ENCODE data around the gene MS4A12.
"Not testable (repeated sequence)": the region's sequence is repeated elsewhere in the genome, so short reads cannot be mapped to it uniquely, and the experiment has no call there.

The MS4A12 gene

DNA sequence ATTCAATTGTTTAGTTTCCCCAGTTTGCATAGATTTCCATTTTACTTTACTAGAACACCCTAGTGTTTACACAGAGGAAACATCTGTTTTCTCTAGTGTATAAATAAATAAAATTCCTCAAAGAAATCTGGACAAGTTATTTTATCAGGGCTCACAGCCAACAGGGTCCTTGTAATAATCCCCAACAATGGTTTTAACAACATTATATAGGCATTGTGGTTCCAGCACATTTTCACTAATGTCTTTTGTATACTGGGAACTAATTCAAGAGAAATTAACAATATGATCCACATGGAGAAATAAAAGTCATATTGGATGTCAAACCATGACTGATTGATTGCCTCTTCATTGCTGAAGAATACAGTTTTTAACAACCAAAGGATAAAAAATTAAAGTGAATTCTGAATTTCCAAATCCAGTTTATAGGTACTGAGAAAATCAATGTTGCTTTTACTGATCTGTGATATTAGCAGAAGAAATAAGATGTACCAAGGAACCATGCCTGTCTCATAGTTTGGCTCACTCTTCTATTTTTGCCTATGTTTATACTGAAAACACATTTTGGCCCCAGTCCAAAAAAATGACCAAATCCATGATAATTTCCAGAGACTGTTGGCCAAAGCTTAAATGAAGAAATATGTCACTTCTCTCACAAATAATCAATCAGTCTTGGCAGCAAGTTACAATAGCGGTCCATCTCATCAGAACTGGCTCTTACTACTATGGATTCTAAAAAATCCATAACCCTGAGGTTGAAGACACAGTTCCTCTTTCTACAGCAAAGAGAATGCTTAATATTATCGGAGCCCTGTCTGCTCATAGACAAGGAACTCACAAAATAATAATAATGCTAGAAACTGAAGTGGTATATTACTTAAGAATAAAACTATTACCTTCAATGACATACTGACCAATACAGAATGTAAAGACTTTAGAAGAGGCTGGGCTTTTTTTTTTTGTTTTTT lies 21.2 kb downstream of the MS4A12 start:
- no peak for DNase-seq

- DNase-seq = no peak
Observed at GRCh38 chr11:60515144-60515855, 22.7 kb downstream of the MS4A12 start, which contains the start of gene MS4A13. TSS of gene MS4A13 (plus strand) at chr11:60515392. CDS start at chr11:60518084, 2,692 bp downstream.

DNA sequence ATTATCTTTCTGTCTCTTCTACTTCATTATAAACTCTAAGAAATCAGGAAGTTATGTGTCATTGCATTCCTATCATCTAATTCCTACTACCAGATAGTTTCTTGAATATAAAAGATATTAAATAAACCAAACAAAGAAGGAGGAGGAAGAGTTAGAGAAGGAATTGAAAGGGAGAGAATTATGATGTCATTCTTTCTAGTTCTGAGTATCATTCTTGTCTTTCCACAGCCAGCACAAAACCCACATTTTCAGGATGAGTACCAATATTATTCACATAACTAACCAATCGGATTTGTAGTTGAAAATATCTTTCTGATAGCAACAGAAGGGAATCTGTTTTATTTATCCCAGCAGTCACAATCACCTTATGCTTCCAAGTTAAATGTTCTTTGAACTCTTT lies 35.9 kb downstream of the MS4A12 start:
- no peak for DNase-seq

DNA sequence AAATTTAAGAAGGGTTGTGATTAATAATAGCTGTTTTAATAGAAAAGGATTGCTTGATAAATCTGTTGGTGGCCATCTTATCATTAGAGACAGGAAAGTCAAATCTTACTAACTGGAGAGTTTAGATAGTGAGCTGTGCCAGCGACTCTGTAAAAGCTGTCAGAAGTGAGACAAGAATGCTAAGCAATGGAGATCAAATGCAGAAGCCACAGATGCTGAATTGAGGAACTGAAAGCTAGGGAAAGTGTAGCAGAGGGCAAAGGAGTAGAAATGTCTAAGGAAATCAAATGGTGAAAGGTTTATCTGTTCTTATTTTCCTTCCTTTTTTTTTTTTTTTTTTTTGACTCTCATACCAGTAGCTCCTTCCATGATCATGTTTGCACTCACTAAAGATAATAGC lies 36.4 kb downstream of the MS4A12 start:
- DNase-seq = no peak

DNA sequence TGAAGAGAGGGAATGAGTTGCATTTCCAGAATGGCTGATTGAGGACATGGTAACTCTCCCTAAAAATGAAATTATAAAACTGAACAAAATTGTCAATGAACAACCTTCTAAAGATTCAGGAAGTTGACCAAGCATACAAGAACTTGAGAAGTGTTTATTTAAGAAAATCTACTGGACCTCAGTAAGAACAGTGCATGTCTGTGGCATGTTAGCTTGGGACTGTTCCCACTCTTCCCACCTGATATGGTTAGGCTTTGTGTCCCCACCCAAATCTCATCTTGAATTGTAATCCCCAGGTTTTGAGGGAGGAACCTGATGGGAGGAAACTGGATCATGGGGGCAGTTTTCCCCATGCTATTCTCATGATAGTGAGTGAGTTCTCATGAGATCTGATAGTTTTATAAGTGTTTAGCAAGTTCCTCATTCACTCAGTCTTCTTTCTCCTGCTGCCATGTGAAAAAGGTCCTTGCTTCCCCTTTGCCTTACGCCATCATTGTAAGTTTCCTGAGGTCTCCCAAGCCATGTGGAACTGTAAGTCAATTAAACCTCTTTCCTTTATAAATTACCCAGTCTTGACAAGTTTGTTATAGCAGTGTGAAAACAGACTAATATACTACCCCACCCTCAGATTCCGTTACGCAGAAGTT lies 38.0 kb downstream of the MS4A12 start:
- no peak for DNase-seq

DNA sequence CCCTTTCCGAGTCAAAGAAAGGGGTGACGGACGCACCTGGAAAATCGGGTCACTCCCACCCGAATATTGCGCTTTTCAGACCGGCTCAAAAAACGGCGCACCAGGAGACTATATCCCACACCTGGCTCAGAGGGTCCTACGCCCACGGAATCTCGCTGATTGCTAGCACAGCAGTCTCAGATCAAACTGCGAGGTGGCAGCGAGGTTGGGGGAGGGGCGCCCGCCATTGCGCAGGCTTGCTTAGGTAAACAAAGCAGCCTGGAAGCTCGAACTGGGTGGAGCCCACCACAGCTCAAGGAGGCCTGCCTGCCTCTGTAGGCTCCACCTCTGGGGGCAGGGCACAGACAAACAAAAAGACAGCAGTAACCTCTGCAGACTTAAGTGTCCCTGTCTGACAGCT lies 39.8 kb downstream of the MS4A12 start:
- not testable (repeated sequence) for DNase-seq

GRCh38 chr11:60538627-60539026 lies 46.0 kb downstream of the MS4A12 start:
- DNase-seq = not testable (repeated sequence)

DNA sequence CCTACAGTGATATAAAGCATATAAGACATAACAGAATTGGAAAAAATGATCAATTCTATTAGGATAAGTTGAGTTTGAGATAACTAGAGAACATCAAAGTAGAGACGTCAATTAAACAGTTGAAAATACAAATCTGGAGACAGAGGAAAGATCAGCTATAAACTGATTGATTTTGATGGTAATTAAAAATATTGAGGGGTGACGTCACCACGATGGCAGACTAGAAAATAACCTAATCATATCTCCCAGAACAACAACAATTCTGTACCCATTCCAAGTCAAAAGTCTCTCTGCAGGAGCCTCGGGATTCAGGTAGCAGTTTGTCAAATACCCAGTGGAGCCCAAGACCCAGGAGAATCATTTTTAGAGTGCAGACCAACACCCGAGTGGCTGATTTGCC lies 51.5 kb downstream of the MS4A12 start:
- no peak for DNase-seq

Data from activated CD4-positive, alpha-beta T cell treated with anti-CD3 and anti-CD28 coated beads for 4 hours (primary cell).